ENCODE data around the gene NEAT1.
"Not testable (repeated sequence)": the region's sequence is repeated elsewhere in the genome, so short reads cannot be mapped to it uniquely, and the experiment has no call there.

NEAT1 gene

DNA sequence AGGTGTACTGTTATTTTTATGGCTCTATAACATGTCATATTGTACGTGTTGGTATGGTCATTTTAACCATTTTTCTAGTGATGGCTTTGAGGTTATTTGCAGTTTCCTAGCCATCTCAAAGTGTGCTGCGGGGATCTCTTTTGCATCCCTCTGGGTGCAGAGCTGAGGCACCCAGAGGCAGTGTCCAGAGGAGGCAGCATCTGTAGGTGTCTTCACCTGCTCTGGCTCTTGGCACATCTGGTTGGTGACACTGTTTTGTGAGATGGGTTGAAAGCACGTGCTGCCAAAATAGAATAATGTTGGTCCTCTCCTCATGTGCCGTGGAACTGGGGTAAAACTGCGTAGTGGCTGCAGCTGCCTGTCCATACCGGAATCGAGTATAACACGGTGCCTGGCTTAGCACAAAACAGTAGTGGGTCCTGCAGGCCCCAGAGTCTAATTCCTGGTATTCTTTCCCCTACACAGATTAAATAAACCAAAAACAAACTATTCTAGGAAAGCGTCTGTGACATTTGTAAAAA lies 12.9 kb downstream of the NEAT1 start:
- DNase-seq = no peak

DNA sequence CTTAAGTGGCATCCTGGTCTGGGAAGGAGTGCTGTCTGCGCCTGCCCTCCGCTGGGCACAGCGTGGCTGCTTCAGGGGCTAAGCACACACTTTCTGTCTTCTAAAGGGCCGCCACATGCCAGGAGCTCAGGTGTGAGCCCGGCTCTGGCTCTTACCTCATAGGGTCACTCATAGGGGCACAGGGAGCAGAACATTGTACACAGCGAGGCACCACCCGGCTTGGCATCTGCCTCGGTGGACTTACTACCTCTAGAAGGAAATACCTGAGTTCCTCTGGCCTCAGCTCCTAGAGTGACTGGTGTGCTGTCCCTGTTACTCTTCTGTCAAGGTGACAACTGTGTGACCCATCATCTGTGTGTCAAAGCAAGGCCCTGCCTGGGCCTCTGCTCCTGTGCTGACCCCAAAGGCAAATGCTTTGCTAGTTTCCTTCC lies 13.4 kb downstream of the NEAT1 start:
- no peak for DNase-seq

DNA sequence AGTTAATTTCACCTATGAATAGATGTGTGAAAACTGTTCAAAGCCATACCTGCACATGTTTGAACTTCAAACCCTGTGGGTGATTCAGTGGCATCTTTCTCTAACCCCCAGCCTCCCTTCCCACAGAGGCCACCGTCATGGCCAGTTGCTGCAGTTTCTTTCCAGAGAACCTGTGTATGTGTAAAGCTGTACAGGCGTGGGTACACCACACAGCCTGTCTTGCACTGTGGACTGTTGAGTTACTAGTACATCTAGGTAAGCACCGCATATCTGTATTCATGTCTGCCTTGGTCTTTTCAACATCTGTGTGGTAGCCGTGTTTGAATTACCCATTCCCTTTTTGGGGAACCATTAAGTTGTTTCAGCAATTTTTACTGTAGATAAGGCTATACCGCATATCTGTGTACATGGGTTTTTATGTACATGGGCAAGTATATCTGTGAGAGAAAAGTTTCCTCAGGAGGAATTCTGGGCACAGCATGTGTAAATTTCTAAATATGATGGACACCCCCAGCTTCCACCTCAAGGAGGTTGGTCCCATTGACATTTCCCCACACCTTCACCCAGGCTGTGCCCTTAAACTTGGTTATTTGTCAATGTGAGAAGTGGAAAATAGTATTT lies 13.9 kb downstream of the NEAT1 start:
- no peak for DNase-seq

DNA sequence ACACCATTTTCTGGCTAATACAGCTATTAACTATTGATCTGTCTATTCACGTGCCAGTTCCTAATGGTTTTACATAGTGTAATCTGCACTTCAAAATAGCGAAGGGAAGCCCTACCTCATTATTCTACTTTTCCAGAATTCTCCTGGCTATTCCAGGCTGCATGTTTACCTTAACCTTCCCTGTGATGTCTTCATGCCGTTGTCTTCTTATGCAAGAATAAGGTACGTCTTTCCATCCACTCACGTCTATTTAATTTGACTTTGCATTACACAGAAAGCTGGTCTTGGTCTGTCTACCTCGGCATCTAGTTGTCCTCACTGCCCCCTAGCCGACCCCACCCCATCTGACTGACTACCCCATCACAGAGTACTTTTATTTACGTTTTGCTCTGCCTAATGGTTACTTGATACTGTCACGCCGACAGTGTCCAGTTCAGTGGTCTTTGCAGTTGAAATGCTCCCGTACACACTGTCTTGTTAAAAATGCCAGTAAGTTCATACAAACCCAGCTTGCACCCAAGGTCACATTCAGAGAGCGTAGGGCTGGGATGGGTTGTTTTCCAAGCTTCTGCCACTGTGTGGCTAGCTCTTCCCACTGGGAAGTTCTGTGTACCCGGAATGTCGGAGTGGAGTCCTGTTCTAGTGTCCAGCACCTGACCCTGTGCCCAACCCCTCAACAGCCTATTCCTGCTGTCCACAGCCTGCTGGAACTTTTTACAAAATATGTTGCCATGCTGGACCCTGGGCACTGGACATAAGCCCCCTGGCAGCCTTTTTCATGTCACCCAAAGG lies 15.0 kb downstream of the NEAT1 start:
- no peak for DNase-seq

DNA sequence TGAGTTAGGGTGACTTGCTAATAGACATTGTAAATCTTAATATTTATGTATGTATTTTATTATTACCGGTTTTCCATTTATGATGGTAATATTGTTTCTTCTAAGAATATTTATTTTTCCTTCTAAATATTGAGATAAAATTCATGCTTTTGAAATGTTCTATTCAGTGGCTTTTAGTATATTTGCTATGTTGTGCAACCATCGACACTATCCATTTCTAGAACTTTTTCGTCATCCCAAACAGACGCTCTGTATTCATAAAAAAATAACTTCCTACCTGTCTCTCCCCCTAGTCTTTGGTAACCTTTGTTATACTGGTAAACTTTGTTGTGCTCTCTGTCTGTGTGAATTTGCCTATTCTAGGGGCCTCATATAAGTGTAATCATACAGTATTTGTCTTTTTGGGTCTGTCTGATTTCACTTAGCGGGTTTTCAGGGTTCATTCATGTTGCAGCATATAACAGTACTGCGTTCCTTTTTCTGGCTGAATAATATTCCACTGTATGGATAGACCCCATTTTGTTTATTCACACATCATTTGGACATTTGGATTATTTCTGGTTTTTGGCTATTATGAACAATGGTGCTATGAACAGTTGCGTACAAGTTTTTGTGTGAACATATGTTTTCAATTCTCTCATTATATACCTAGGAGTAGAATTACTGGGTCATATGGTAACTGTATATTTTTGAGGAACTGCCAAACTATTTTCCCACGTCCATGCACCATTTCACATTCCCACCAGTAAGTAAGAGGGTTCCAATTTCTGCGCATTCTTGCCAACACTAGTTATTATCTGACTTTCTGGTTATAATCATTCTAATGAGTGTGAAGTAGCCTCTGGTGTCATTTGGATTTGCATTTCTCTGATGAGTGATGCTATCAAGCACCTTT lies 15.9 kb downstream of the NEAT1 start:
- DNase-seq = no peak

DNA sequence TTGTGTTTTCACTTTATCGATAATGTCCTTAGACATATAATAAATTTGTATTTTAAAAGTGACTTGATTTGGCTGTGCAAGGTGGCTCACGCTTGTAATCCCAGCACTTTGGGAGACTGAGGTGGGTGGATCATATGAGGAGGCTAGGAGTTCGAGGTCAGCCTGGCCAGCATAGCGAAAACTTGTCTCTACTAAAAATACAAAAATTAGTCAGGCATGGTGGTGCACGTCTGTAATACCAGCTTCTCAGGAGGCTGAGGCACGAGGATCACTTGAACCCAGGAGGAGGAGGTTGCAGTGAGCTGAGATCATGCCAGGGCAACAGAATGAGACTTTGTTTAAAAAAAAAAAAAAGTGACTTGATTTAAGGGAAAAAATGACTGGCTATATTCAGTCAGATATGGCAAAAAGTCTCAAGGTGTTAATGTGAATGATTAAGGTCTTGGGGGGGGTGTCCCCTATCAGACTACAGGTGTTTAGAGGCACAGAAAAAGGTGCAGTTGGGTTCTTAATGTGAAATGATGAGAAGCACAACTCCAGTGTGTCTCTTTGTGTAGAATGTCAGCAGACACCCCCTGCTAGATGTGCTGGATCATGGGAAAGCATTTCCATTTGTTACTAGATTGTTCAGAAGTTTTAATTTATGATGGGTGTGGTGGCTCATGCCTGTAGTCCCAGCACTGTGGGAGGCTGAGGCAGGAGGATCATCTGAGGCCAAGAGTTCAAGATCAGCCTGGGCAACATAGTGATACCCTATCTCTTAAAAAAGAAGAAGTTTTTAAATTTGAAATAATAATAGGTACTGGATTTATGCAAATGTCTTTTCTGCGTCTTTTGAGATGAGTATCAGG lies 17.0 kb downstream of the NEAT1 start:
- no peak for DNase-seq

DNA sequence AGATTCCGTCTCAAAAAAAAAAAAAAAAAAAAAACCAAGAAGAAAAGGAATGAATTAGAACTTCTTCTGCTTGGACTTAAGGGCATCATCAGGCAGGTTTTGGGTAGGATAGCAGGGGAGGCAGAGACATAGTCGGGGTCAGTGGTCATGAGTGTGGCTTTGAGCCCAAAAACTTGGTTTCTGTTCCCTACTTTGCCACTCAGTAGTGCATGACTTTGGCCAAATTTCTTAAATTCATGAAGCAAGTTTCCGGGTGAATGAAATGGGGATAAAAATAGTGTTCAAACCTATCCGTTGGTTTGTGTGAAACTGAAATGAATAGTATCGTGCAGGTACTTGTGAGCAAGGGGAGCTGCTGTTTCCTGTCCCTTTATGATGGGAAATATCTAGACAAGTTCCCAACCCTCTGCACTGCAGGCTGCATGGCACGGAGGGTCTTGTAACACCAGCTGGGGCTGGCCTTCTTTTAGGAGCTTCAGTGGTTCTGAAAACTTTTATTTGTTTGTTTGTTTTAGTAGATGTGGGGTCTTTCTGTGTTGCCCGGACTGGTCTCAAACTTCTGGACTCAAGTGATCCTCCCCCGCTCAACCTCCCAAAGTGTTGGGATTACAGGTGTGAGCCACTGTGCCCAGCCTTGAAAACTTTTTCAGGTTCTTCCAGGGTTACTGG lies 18.4 kb downstream of the NEAT1 start:
- no peak for DNase-seq

DNA sequence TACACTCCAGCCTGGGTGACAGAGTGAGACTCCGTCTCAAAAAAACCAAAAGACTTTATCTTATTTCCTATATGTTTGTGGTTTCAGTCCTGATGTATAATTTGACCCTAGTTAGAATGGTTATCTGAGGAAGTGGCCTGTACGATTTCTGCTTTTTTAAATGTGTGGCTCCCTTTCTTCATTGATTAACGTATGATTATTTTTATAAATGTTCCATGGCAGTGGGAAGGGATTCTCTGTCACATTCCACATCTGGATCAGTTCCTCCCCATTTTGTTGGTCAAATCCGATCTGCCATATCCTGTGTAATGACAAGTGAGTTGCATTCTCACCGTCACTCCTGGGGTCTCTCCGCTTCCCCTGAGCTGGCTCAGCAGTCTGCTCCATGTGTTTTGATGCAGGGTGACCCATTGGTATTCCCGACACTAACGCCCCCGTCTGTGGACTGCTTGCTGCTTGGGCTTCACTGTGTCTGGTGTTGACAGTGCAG lies 20.3 kb downstream of the NEAT1 start:
- no peak for DNase-seq

DNA sequence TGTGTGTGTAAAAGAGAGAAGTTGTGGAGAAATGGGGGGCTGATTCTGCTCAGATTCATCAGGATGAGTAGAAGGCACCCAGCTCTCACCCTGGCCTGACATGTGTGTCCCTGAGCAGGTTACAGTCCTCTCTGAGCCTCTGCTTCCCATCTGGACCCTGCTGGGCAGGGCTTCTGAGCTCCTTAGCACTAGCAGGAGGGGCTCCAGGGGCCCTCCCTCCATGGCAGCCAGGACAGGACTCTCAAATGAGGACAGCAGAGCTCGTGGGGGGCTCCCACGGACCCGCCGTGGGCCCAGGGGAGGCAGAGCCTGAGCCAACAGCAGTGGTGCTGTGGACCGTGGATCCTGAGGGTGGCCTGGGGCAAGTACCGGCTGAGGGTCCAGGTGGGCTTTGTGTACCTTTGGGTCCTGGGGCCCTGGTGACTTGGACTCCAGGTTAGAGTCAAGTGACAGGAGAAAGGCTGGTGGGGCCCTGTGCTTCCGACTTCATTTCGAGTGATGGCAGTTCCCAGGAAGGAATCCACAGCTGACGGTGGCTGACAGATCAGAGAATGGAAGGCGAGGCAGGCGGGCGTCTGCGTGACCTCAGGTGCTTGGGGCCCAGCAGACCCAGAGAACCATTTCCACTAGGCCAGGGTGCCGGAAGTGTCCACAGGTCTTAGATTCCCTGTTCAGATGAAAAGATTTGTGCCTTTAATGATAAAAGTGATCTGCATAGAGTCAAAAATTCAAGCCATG lies 21.9 kb downstream of the NEAT1 start:
- DNase-seq = peak in 1 of 2 experiments; percentile 22

DNA sequence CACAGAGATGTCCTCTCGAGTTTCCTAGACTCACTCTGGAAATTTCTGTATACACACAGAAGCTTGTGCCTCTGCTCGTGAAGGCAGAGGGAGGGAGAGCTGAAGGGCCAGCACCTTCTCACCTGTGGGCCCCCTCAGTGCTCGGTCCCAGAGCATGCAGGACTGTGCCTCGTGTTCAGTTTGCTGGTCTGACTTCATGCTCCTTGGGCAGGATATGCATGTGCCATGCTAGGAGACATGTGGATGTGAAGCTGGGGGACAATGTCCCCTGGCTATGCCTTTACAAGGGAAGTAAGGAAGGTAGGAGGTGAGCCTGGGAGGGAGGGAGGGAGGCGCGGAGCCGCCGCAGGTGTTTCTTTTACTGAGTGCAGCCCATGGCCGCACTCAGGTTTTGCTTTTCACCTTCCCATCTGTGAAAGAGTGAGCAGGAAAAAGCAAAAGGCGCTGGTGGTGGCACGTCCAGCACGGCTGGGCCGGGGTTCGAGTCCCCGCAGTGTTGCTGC lies 22.6 kb downstream of the NEAT1 start:
- DNase-seq = no peak

DNA sequence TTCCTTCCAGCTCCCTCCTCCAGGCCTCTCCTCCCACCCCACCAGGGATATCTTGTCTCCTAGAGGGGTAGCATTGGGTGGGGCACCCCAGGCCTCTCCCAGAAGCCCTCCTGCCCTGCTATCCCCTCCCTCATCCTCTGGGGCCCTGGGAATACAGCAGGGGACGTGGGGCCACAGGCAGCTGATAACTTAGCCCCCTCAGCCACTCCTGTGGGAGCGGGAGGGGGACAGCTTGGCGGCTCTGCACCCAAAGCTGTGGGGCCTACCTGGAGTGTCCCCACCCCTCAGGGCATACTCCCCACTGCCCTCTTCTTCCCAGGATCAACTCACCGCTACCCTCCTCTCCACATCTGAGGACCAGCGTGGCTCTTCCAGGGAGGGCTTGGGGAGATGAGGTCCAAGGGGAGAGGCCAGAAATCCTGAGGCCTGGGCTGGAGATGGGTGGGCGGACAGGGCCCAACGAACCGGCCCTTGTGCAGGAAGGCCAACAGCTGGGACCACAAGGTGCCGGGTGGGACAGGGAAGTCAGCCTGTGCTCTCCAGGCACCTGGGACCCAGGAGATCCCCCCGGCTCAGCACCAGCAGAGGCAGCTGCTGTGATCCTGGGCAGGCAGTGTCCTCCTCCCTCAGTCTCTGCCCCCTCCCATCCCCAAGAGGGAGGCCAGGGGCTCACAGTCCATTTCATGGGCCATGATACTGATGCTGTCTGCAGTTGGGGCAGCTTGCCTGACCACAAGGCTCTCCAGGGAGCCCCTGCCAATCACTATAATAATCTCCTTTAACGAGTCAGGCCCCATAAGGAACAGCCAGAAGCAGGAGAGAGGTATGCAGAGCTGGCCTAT lies 23.2 kb downstream of the NEAT1 start:
- no peak for DNase-seq

DNA sequence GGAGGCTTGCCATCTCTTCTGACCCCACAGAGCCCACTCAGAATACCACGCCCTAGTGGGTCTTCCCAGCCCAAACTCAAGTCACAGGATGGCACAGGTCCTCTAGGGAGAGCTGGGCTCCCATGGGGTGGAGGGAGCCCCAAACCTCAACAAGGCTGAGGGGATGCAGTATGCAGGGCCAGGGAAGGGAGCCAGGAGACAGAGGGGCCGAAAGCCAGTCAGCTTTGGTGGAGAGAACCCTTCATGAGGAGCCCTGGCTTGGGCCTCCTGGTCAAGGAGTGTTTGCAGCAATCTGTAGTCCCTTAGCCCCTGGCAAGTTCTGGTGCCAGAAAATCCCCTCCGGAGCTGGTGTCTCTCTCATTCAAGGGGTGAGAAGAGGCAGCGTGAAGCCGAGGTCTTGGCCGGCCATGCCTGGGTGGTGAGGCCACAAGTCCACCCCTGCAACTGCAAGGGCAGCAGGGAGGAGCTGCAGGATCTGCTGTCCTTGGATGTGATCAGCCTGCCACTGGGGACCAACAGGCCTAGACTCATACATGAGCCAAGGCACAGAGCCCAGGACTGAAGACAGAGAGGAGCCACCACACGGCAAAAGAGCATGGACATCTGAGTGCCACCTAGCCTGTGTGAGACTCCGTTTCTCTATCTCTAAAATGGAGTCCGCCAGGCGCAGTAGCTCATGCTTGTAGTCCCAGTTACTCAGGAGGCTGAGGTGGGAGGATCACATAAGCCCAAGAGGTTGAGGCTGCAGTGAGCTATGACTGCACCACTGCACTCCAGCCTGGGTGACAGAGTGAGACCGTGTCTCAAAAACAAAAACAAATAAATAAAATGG lies 24.1 kb downstream of the NEAT1 start:
- DNase-seq = no peak

DNA sequence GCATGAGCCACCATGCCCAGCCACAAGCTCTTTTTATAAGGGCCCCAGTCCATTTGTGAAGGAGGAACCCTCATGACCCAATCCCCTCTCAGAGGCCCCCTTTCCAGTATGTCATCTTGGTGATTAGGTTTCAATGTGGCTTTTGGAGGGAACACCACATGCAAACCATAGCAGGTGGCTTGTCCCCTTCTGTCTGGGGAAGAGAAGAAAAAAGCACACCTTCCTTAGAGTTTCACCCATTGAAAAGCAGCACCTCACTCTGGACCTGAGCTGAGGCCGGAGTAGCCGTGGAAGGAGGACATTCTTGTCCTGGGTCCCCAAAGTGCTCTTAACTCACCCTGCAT lies 25.4 kb downstream of the NEAT1 start:
- no peak for DNase-seq

DNA sequence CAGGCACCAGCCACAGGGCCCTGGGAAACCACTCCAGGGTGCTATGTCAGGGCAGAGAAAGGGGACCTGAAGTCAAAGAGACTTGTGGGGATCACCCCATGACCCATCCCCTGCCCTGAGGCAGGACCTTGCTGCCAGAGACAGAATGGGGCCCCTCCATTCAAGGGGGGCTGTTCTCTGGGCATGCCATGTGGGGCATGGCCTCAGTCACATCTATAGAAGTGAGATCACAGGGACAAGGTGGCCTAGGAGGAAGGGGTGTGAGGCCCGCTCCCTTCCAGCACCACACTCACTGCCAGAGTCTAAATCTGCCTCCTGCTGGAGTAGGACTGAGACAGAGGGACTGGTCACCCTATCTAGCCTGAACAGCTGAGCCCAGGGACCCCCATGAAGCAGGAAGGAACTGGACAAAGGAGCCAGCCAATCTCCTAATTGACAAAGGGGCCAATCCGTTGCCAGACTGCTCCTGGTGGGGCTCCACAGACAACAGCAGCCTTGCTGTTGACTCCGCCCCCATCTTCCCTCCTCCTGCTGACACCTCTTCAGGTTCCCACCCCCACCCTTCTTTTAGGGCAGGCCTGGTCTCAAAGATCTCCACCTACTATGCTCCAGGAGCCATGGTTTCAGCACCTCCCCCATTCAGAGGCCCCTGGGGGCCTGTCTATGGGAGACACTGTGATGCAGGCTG lies 26.0 kb downstream of the NEAT1 start:
- no peak for DNase-seq

DNA sequence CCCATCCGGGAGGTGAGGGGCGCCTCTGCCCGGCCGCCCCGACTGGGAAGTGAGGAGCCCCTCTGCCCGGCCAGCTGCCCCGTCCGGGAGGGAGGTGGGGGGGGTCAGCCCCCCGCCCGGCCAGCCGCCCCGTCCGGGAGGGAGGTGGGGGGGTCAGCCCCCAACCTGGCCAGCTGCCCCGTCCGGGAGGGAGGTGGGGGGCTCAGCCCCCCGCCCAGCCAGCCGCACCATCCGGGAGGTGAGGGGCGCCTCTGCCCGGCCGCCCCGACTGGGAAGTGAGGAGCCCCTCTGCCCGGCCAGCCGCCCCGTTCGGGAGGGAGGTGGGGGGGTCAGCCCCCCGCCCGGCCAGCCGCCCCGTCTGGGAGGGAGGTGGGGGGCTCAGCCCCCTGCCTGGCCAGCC lies 28.7 kb downstream of the NEAT1 start:
- not testable (repeated sequence) for DNase-seq

DNA sequence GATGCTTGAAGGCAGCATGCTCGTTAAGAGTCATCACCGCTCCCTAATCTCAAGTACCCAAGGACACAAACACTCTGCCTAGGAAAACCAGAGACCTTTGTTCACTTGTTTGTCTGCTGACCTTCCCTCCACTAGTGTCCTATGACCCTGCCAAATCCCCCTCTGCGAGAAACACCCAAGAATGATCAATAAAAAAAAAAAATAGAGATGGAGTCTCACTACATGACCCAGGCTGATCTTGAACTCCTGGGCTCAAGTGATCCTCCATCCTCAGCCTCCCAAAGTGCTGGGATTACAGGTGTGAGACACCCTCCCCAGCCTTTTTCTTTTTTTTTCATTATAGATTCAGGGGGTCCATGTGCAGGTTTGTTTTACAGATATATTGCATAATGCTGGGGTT lies 29.7 kb downstream of the NEAT1 start:
- not testable (repeated sequence) for DNase-seq

DNA sequence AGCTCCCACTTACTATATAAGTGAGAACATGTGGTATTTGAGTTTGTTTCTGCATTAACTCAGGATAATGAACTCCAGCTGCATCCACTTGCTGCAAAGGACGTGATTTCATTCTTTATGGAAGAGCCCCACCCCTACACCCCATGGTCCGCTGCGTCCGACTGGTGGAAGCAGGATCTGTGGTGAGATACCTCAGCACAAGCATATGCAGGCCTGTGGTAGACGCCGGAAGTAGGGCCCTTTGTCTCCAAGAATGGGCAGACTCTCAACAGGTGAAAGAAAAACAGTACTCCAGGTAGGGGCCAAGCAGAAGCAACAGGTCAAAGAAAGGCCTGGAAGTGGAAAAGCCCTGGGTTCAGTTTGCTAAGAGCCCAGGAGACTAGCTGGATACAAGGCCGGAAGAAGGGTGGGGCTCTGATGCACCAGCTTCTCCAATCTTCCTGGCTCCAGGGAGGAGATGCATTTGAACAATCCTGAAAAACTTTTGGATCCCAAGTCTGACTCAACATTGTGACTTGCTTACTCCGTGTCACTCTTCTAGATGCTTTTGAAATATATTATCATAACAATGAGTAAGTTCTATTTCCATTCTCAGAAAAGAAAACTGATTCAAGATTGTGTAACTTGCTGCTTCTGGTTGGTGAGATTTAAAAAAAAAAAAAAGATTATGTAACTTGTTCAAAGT lies 30.4 kb downstream of the NEAT1 start:
- no peak for DNase-seq

DNA sequence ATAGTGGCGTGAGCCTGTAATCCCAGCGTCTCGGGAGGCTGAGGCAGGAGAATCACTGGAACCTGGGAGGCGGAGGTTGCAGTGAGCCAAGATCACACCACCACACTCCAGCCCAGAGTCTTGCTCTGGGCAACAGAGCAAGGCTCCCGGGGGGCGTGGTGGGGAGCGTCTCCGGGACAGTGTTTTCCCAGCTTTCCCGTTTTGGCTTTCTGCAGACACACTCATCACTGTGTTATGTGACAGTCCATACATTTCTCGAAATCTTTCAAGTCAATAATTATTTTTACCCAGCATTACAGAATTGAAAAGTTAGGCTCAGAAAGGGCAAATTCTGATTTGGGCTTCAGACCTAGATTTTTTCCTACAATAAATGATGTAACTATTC lies 31.7 kb downstream of the NEAT1 start:
- no peak for DNase-seq

Data from NCI-H524 (cell line).